Right hindlimb (tissue), 1 donor: ENCODE measurements around the gene LRRC4.

Experiments
- DNase-seq: peaks from one replicate; pipeline ENCODE4 v3.0.0-alpha.2; 2018

The LRRC4 gene

DNA sequence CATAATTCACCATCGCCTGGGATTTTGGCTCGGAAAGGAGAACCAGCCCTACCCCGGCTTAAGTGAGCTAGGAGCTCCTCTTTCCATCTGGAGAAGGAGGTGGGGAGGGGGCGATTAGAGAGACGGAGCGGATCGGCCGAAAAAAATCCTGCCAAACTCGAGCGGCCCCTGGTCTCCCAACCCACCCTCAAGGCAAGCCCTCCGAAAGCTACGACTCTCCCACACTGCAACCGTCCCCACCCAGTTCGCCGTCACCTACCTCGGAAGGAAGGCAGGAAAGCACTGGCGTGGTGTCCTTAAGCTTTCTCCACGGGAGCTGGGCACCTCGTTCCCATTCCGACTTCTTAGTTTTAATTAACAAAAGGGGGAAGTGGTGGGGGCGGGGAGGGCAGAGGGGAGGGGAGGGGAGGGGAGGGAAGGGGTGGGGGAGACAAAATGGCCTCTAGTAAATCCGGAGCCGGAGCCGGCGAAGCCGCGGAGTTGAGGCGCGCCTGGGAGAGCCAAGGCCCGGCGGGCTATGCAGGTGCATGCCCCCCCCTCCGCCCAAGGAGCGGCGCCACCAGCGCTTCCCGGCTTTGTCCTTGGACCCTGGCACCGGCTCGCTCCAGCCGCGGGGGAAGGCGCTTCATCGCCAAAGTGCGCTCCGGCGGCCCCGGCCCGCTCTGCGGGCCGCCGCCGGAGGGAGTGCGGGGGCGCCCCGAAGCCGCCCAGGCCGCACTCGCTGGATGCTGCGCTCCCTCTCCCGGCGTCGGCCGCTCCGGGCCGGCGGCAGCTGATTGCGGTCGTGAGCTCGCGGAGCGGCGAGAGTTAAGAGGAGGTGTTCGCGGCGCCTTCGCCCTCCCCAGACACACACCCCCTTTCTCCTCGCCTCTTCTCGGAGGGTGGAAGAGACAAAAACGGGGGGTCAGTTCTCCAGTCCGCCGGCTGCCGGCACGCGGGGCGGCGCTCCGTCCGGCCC is at the start of gene LRRC4:
LRRC4 (minus strand) TSS at position 784 of the 958 bp plus-strand sequence. CDS start 797 bp downstream, outside the sequence.
- peak; percentile 51 for DNase-seq

GRCh38 chr7:128080169-128080568 is 48.9 kb upstream of the LRRC4 start:
- no peak for DNase-seq

GRCh38 chr7:128078309-128078708 is 47.1 kb upstream of the LRRC4 start:
- DNase-seq, result no peak

GRCh38 chr7:128076796-128077271 is 45.6 kb upstream of the LRRC4 start:
- DNase-seq, result peak; percentile 77

DNA sequence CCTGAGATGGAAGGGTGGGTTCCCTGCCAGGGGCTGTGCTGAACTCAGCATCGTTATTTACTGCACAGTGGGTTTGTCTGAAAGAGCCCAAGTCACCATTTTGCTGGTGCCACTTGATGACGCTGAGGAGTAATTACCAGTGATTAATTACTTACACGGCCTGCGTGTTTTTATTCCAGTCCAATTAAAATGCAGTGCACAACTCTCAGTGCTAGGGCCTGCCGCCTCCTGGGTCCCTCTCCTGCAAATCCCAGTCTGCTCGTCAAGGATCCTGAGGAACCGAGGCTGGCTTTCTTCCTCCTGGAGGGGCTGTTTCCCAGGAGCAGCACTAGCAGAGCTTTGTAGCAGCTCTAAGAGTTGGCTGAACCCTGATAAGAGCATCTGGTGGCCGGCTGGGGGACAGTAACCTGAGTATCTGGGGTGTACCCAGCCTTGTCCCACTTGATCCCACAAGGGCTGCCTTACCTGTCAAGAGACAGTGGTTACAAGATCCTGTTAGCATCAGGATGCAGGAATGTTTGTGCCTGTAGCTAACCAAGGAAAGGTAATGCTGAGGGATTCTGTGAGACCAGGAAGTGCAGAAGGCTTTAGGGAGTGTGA is 45.1 kb upstream of the LRRC4 start:
- DNase-seq, result no peak

- peak; percentile 38 for DNase-seq
Observed at GRCh38 chr7:128075242-128076095, 44.2 kb upstream of the LRRC4 start.

DNA sequence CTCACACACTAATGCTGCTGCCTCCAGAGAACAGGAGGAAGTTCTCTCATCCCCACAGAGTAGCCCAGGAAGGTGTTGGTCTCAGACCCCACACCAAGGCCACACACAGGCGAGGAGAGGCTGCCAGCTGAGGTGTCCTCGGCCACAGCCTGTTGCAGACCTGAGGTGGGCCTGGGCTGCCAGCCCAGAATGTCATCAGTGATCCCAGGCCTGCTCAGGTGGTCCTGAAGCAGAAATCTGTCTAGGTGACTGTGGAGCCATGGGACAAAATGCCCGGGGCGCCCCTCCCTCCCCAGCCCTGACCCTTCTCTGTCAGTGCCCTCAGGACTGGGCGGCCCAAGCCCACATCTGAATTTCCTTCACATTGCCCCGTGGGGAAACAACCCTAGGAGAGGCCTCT is 43.5 kb upstream of the LRRC4 start:
- no peak for DNase-seq

DNA sequence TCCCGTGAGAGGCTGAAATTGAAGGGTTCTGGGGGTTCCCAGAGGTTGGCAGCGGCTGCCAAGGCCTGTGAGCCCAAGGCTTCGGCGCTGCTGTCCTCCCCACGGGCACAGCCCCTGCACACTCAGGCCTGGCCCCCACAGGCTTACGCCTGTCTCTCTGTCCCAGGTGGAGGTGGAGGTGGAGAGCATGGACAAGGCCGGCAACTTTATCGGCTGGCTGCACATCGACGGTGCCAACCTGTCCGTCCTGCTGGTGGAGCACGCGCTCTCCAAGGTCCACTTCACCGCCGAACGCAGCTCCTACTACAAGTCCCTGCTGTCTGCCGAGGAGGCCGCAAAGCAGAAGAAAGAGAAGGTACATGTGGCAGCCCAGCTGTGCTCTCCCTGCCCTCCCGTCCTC is 43.1 kb upstream of the LRRC4 start:
- DNase-seq, result no peak

GRCh38 chr7:128073671-128074310 is 42.6 kb upstream of the LRRC4 start:
- no peak for DNase-seq

DNA sequence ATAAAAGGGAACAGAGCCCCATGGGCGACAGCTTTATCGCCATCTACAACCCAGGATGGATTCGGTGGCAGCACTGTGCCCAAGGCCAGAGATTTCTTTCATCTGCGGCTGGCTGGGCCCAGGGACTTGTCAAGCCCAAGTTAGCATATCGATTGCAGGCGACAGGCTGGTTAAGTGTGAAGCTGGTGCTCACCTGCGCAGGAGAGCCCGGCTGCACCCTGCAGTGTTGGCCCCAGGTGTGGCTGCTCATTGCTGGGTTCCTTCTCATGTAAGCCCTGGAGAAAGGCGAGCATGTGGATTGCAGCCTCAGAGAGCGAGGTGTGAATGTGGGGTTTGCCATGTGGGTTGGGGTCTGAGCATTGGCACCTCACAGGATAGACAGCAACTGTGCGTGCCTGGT is 40.6 kb upstream of the LRRC4 start:
- DNase-seq, result no peak

DNA sequence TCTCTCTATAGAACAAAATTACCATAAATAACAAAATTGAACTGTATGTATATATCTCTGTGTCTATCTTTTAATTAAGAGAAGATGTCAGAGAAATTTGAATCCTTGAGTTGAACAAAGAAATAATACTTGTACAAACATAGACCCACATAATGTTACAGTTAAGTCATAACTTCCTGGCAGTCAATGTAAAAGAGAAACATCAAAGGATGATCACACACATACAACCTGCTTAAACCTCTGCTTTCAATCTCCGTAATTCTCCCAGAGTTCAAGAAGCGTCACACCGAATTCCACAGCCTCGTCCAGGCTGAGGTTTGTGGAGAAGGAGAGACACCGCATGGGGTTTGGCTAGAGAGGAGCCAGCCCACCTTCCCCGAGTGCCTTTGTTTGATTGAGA is 40.1 kb upstream of the LRRC4 start:
- DNase-seq, result no peak

- DNase-seq, result no peak
Observed at GRCh38 chr7:128069373-128070364, 38.4 kb upstream of the LRRC4 start.

- DNase-seq, result no peak
Observed at GRCh38 chr7:128068785-128069184, 37.5 kb upstream of the LRRC4 start.

GRCh38 chr7:128067983-128068382 is 36.7 kb upstream of the LRRC4 start:
- DNase-seq, result no peak

- DNase-seq, result no peak
Observed at GRCh38 chr7:128066858-128067257, 35.6 kb upstream of the LRRC4 start.

GRCh38 chr7:128066395-128066794 is 35.2 kb upstream of the LRRC4 start:
- DNase-seq, result no peak

DNA sequence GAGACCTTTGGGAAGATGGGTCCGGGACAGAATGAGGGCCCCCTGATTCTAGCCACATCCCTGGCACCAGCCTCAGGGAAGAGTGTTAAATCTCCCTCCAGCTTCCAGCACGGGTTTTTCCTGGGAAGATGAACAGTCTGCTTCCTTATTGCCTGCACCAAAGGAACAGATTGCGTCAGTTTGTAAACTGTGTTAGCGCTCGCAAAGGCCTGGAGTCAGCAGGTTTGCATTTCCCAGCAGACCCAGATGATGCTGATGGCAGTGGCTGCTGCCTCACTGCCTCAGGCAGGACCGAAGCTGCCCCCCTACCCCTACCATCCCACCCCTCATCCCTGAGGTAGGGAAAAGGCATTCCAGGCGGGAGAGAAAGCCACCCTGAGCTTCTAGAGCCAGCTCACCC is 34.6 kb upstream of the LRRC4 start:
- no peak for DNase-seq

DNA sequence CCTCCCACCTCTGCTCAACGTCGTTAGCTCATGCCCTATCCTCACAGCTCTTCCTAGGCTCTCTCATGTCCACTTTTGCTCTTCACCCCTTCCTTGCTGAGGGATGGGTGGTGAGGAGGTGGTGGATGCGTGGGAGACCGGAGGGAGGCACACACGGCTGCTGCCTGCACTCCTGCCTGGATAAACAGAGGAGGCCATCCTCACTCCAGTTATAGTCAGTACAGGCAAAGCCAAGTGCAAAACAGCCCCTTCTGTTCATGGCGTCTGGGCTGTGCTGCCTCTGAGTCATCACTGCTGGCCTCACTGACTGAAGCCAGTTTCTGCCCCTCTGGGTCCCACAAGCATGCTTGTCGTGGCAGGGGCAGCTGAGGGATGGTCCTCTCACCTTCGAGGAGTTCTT is 31.9 kb upstream of the LRRC4 start:
- DNase-seq, result no peak

GRCh38 chr7:128060018-128060417 is 28.8 kb upstream of the LRRC4 start:
- no peak for DNase-seq

DNA sequence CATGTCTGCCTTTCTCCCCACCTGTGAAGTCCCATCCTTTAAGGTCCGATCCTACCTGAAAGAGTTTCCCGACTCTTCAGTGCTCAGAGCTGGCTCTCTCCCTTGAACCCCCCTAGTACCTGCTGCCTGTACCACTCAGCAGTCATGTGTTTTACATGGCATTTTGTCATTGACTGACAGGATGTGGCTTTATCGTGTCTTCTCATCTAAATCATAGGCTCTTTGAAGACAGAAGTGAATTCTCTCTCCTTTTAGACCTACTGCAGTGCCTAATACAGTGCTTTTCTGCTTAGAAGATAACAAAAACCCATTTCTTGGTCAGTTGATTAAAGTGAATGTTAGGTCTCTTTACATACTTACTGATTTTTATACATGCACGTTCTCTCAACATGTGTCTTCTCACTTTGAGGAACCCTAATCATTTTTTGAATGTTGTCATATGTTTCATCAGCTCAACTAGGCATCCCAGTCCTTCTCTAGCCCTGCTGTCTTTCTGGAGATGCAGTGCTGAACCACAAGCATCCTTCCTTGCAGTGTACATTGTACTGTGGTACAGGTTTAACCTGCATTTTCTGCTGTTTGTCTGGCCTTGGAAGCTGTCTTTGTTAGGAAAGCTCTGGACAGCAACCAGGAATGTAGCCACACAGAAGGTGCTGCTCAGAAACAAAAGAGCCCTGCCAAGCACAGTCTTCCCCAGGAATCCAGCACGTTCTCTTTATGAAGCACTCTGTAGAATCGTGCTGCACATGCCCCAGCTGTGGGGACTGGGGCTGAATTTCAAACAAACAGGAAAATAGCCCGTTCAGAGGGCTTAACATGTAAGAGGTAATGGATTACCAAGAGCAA is 28.1 kb upstream of the LRRC4 start:
- DNase-seq, result no peak
